Glutamatergic neuron (in vitro differentiated cells): ENCODE measurements around the gene ABR. TPM values are rescaled to one million over a fixed set of nuclear protein-coding genes. Genes with fewer than 3 reads are reported as not detected.
"Not testable (repeated sequence)": the region's sequence is repeated elsewhere in the genome, so short reads cannot be mapped to it uniquely, and the experiment has no call there.

Source experiments
- DNase-seq: peaks from one replicate; pipeline ENCODE4 v3.0.0; 2022
- H3K27ac Mint-ChIP-seq: one replicate; pipeline ENCODE4 v1.8.0; 2020; ENCODE audit warnings: mild to moderate bottlenecking, mixed read lengths, inconsistent platforms; ENCODE audit not compliant: unreplicated experiment
- H3K27me3 Mint-ChIP-seq: one replicate; pipeline ENCODE4 v1.8.0; 2020; ENCODE audit warnings: mild to moderate bottlenecking, moderate library complexity, mixed read lengths, inconsistent platforms; ENCODE audit not compliant: unreplicated experiment
- H3K36me3 Mint-ChIP-seq: one replicate; pipeline ENCODE4 v1.8.0; 2020; ENCODE audit warnings: mild to moderate bottlenecking, mixed read lengths, inconsistent platforms; ENCODE audit not compliant: unreplicated experiment
- H3K4me1 Mint-ChIP-seq: one replicate; pipeline ENCODE4 v1.8.0; 2020; ENCODE audit warnings: mild to moderate bottlenecking, low read depth, mixed read lengths, inconsistent platforms; ENCODE audit not compliant: unreplicated experiment
- H3K4me3 Mint-ChIP-seq: one replicate; pipeline ENCODE4 v1.8.0; 2020; ENCODE audit warnings: mild to moderate bottlenecking, mixed read lengths, inconsistent platforms; ENCODE audit not compliant: unreplicated experiment
- H3K9me3 Mint-ChIP-seq: one replicate; pipeline ENCODE4 v1.8.0; 2020; ENCODE audit warnings: mild to moderate bottlenecking, moderate library complexity, mixed read lengths, inconsistent platforms; ENCODE audit not compliant: unreplicated experiment
- total RNA-seq: library from RNA; stranded (reverse); fragmentation: NEBNext Ultra II Directional; extraction: Animal tissue kit (Norgen Biotek cat#: 25700); gene quantifications from one replicate; pipeline ENCODE4 v1.2.1, GENCODE V29; 2021; ENCODE audit not compliant: unreplicated experiment
- TF ChIP-seq, protein P1 (sequence below): fragments of 200-600 bp; sonication (generic); IDR thresholded peaks from one replicate; pipeline ENCODE4 v1.5.0; 2021; ENCODE audit not compliant: partially characterized antibody, unreplicated experiment

Gene ABR
- total RNA-seq, 1 donor from 2014 or later = 219 TPM

DNA sequence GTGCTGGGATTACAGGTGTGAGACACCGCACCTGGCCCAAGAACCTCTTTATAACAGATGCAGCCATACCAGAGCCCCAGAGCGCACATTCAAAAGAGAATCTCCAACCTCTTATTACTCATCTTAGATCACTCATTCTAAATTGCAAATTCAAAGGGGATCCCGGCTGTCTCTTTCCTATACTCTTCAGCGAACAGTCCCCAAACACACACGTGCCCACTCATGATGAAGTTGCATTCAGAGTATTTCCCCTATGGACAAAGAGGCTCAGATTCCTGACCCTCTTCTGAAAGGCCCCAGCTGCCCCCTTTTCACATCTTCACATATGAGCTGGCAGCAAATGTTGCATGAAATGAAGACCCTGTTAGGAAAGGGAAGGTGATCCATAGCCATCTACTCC lies 22.5 kb upstream of the ABR start:
- TF ChIP-seq, protein P1, sequence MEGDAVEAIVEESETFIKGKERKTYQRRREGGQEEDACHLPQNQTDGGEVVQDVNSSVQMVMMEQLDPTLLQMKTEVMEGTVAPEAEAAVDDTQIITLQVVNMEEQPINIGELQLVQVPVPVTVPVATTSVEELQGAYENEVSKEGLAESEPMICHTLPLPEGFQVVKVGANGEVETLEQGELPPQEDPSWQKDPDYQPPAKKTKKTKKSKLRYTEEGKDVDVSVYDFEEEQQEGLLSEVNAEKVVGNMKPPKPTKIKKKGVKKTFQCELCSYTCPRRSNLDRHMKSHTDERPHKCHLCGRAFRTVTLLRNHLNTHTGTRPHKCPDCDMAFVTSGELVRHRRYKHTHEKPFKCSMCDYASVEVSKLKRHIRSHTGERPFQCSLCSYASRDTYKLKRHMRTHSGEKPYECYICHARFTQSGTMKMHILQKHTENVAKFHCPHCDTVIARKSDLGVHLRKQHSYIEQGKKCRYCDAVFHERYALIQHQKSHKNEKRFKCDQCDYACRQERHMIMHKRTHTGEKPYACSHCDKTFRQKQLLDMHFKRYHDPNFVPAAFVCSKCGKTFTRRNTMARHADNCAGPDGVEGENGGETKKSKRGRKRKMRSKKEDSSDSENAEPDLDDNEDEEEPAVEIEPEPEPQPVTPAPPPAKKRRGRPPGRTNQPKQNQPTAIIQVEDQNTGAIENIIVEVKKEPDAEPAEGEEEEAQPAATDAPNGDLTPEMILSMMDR = no peak
- no peaks in the 10 kb centered on the region for H3K4me1 Mint-ChIP-seq
- no peaks in the 10 kb centered on the region for H3K36me3 Mint-ChIP-seq
- H3K27ac Mint-ChIP-seq = no peak overlapping the region
- H3K9me3 Mint-ChIP-seq = peaks cover 2% of the 10 kb centered on the region
- DNase-seq = no peak
- peaks cover 1% of the 10 kb centered on the region for H3K27me3 Mint-ChIP-seq
- H3K4me3 Mint-ChIP-seq = no peak overlapping the region

DNA sequence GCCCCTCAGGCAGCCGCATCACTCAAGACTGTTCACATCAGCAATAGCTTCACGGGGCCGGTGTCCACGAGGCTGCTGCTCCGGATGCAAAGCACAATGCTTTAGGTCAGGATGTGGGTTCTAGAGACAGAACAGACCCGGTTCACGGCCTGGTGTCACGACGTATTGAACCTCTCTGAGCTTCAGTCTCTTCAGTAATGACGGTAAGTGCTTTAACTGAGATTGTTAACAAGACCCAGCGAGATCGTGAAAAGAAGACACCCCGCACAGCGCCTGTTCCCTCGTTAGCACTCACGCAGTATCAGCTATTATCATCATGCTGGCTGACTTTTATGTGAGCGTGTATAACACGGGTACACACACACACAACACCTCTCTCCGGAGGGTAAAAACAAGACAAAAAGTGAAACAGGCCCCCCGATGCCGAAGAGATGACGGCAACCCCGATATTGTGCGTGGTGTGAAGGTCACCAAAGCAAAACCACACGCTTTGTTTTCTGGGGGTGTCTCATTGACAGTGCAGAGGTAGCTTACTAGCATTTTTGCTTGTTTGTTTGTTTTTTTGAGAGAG lies 21.4 kb upstream of the ABR start:
- Mint-ChIP-seq H3K4me1 (no peaks in the 10 kb centered on the region), H3K9me3 (peaks cover 2% of the 10 kb centered on the region), H3K36me3 (no peaks in the 10 kb centered on the region), H3K27ac (no peak overlapping the region), H3K4me3 (no peak overlapping the region), H3K27me3 (peaks cover 1% of the 10 kb centered on the region)
- no peak for DNase-seq
- TF ChIP-seq, protein P1 = no peak

DNA sequence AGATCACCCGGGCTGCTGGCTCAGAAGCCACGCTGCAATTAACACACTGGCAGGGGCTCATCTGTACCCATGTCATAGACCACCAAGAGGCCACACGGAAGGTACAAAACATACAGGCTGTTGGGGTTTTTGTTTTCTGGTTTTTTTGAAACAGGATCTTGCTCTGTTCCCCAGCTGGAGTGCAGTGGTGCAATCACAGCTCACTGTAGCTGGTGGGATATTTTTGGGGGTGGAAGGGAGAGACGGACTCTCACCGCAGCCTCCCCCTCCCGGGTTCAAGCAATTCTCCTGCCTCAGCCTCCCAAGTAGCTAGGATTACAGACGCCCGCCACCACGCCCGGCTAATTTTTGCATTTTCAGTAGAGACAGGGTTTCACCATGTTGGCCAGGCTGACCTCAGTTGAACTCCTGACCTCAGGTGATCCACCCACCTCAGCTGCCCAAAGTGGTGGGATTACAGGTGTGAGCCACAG lies 19.5 kb upstream of the ABR start:
- H3K27ac Mint-ChIP-seq, H3K4me3 Mint-ChIP-seq, H3K27me3 Mint-ChIP-seq, DNase-seq, H3K4me1 Mint-ChIP-seq, H3K9me3 Mint-ChIP-seq, H3K36me3 Mint-ChIP-seq: not testable (repeated sequence)

DNA sequence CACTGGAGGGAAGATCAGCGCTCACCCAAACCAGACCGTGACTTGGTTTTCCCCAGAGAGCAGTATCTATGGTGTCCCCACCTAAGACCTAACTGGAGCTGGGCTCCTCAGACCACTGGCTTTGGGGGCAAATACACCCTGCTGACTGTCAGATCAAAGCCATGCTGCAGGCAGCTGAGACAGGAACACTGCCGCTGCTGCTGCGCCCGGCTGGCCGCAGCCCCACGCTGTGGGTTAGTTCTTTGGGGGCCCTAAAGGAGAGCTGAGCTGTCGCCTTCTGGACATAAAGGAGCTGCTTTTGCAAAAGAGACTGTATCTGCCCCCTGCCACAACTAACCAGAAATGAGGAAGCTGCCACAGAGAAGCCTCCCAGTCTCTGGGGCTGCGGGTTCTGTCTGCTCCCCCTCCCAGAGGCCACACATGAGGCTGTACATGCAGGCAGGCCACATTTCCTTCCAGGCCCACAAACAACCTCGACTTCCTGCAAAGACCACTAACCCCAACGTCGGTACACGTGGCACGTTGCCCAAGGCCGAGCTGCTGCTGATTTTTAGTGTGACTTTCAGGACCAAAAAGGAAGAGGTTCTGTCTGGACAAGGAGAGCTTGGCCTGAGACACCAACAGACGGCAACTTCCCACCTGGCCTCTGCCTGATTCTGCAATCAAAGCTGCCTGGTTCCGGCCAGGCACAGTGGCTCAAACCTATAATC lies 18.2 kb upstream of the ABR start:
- Mint-ChIP-seq H3K27ac (no peak overlapping the region), H3K27me3 (peaks cover 4% of the 10 kb centered on the region), H3K36me3 (no peaks in the 10 kb centered on the region), H3K9me3 (no peaks in the 10 kb centered on the region), H3K4me3 (no peak overlapping the region), H3K4me1 (no peaks in the 10 kb centered on the region)
- TF ChIP-seq, protein P1 = no peak
- no peak for DNase-seq

DNA sequence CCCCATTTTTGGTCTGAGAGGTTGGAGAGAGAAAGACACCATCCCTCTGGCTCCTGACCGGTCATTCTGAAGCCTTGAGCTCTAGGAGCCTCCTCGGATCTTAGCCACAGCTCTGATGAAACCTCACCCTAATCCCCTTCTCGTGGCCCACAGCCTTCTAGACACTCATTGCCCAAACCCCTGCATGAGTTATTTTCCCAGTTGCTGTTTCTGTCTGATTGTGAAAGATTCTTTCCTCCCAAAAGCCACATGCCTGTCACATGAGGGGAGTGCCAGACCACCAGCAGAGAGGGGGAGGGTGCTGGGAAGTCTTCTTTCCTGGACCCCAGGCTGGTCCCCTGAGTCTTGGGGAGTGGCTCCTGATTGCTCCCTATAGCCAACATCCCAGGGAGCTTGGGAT lies 17.6 kb upstream of the ABR start:
- H3K4me3 Mint-ChIP-seq = no peak overlapping the region
- H3K36me3 Mint-ChIP-seq = no peaks in the 10 kb centered on the region
- H3K4me1 Mint-ChIP-seq = no peaks in the 10 kb centered on the region
- TF ChIP-seq, protein P1 = no peak
- H3K27ac Mint-ChIP-seq = no peak overlapping the region
- H3K27me3 Mint-ChIP-seq = peaks cover 4% of the 10 kb centered on the region
- DNase-seq = no peak
- H3K9me3 Mint-ChIP-seq = no peaks in the 10 kb centered on the region
